Activated T-helper 1 cell treated with anti-CD3 and anti-CD28 coated beads, Interleukin-12 subunit alpha, Interleukin-12 subunit beta, Interleukin-2, Interleukin-4 antibody, amounts not matched to agents 30 ng/mL and 10 ng/mL and 1 ng/mL, durations not matched to agents 14 hours and 24 hours and 36 hours (primary cell): ENCODE measurements around the gene TBXAS1. TPM values are rescaled to one million over a fixed set of nuclear protein-coding genes. Genes with fewer than 3 reads are reported as not detected.

ENCODE experiments used
- DNase-seq: peaks from one replicate; pipeline ENCODE4 v3.0.0; 2021; ENCODE audit warnings: low spot score
- H3K27ac Mint-ChIP-seq: one replicate; pipeline ENCODE4 v1.8.0; 2021; ENCODE audit warnings: mild to moderate bottlenecking, mixed read lengths
- H3K27me3 Mint-ChIP-seq: one replicate; pipeline ENCODE4 v1.8.0; 2022; ENCODE audit warnings: mild to moderate bottlenecking, moderate library complexity, mixed read lengths; ENCODE audit not compliant: insufficient read depth
- H3K36me3 Mint-ChIP-seq: one replicate; pipeline ENCODE4 v1.8.0; 2021; ENCODE audit warnings: low read depth, mixed read lengths
- H3K4me1 Mint-ChIP-seq: one replicate; pipeline ENCODE4 v1.8.0; 2021; ENCODE audit warnings: low read depth, mixed read lengths
- H3K4me3 Mint-ChIP-seq: one replicate; pipeline ENCODE4 v1.8.0; 2021; ENCODE audit warnings: mild to moderate bottlenecking, moderate library complexity, mixed read lengths
- H3K9me3 Mint-ChIP-seq: one replicate; pipeline ENCODE4 v1.8.0; 2021; ENCODE audit warnings: mixed read lengths
- intact Hi-C: fragments of 100-400 bp; cut with micrococcal nuclease; formaldehyde crosslinking; loops from one replicate; pipeline ENCODE4 v1.15.1; 2024
- total RNA-seq: library from RNA; stranded (reverse); gene quantifications from 2 replicates; pipeline ENCODE4 v1.2.3, GENCODE V29; 2022

The TBXAS1 gene
- total RNA-seq, 1 donor from 2014 or later = 2.4 TPM

DNA sequence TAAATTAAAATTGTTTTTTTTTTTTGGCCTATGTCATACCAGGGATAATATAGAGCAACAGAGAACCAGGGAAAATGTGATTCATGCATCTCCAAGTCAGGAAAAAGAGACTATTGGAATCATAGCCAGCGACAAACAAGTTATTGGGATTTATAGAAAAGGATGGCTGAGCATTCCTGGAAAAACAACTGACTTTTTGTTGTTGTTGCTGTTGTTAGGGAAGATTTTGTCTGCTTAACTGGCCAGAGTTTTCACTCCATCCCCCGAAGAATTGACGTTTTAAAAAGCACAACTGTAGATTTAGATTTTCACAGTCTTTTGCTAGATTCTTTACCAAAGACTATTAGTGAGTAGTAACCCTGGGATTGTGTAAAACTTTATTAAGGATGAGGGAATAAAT is 112.4 kb downstream of the TBXAS1 start:
- H3K27ac Mint-ChIP-seq = no peak overlapping the region

DNA sequence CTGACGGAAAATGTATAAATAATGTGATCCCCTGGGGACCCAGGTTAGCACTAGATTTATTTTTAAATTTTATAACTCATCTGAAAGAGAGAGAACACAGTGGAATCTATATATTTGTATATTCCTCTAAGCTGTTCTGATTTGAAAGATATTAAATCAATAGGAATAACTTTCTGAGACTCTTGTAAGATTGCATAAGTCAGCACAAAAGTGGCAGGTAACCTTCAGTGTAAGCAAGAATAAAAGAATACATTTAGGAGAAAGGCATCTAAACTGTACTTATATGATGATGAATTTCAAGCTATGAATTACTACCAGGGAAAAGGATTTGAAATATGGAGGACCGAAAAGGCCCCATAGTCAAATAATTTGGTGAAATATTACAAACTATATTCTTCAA is 112.8 kb downstream of the TBXAS1 start:
- intact Hi-C loops = loop anchor here (1.0 kb wide), 1 partner anchor 26 kb away; no protein-coding TSS in a partner anchor

More for the DNA sequence above, 112.4 kb downstream of the TBXAS1 start:
- Mint-ChIP-seq H3K4me1 (peaks cover 26% of the 10 kb centered on the region), H3K4me3 (no peak overlapping the region), H3K9me3 (peaks cover 17% of the 10 kb centered on the region), H3K27me3 (peaks cover 7% of the 10 kb centered on the region), H3K36me3 (peaks cover 3% of the 10 kb centered on the region)
- DNase-seq = no peak
- intact Hi-C loops = no loop called here

DNA sequence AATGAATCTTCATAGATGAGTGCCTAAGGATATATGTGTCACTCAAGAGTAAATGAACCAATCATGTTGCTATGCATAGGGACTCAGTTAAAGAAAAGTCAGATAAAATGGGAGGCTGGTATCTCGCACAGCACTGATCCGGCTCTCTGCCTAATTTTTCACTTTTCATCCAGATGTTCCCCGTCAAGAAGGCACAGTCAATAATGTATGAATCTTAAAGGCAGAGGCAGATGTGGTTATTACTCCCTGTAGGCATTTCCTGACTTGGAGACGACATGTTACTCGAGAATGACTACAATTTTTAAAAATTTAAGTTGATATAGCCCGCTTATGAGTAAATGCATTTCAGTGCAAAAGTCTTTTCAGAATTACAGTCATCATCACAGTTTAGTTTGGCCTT is 113.6 kb downstream of the TBXAS1 start:
- H3K4me1 Mint-ChIP-seq = peaks cover 15% of the 10 kb centered on the region
- intact Hi-C loops = loop anchor here (1.0 kb wide), 1 partner anchor 26 kb away; no protein-coding TSS in a partner anchor
- no peak for DNase-seq
- H3K9me3 Mint-ChIP-seq = peaks cover 23% of the 10 kb centered on the region
- H3K36me3 Mint-ChIP-seq = peaks cover 7% of the 10 kb centered on the region
- H3K27me3 Mint-ChIP-seq = peaks cover 13% of the 10 kb centered on the region
- H3K4me3 Mint-ChIP-seq = no peak overlapping the region
- no peak overlapping the region for H3K27ac Mint-ChIP-seq

More for the DNA sequence above, 112.8 kb downstream of the TBXAS1 start:
- H3K27ac Mint-ChIP-seq = no peak overlapping the region
- H3K27me3 Mint-ChIP-seq = peaks cover 10% of the 10 kb centered on the region
- DNase-seq = no peak
- no peak overlapping the region for H3K4me3 Mint-ChIP-seq
- H3K4me1 Mint-ChIP-seq = peaks cover 23% of the 10 kb centered on the region
- H3K36me3 Mint-ChIP-seq = peaks cover 3% of the 10 kb centered on the region
- H3K9me3 Mint-ChIP-seq = peaks cover 19% of the 10 kb centered on the region

DNA sequence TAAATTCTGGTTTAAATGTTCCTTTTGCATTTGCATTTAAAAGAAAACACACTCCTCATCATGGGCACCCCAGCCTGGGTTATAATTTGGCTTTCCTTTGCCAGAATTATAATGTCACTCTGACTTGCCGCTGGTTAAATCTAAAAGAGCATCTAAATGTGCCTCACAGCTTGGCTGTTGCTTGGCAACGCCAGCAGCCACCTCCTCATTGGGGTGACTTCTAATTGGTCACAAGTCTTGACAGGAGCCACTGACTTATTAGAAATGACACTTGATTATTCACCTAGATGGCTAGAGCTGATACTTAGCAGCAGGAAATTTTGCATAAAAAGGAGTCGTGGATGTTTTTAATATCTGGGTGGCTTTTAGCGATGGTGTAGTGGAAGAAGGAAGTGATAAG is 114.3 kb downstream of the TBXAS1 start:
- no peak overlapping the region for H3K27ac Mint-ChIP-seq
- H3K4me1 Mint-ChIP-seq = peaks cover 14% of the 10 kb centered on the region
- intact Hi-C loops = no loop called here
- H3K9me3 Mint-ChIP-seq = peaks cover 23% of the 10 kb centered on the region
- no peak overlapping the region for H3K4me3 Mint-ChIP-seq
- peaks cover 7% of the 10 kb centered on the region for H3K36me3 Mint-ChIP-seq
- peaks cover 13% of the 10 kb centered on the region for H3K27me3 Mint-ChIP-seq
- DNase-seq = no peak

DNA sequence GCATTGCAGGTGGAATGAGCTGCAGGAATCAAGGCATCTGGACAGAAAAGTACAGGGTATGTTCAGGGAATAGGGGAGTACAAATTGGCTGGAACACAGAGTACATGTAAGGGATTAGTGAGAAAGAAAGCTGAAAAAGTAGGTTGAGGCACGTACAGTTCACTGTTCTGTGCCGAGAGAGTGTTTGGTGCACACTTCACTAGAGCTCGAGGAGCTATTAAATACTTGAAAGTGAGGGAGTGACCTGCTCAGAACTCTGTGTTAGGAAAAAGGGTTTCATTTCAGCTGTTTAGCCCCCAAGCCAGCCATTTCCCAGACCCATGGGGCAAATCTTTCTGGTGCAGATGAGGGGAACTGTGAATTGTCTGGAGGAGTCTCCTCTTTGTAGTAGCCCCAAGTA is 115.2 kb downstream of the TBXAS1 start:
- Mint-ChIP-seq H3K9me3 (peaks cover 23% of the 10 kb centered on the region), H3K4me1 (peaks cover 14% of the 10 kb centered on the region), H3K27ac (no peak overlapping the region), H3K4me3 (no peak overlapping the region), H3K36me3 (peaks cover 7% of the 10 kb centered on the region), H3K27me3 (peaks cover 15% of the 10 kb centered on the region)
- intact Hi-C loops = no loop called here
- DNase-seq = no peak

DNA sequence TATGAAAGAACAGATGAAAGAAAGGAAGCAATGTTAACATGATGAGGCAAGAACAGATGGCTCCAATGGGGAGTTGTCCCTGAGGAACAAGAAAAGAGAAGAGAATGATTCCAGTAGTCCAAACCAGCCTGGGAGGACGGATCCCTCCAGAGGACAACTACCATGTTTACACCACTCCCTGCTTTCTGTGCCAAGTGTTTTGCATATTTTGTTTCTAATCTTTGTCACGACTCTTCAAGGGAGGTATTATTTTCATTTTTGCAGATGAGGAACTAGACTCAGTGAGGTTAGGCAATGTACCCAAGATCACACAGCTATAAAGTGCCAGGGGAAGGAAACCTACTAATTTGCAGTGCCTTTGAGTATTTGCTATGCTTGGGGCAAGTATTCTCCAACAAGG is 117.5 kb downstream of the TBXAS1 start:
- Mint-ChIP-seq H3K4me1 (peaks cover 2% of the 10 kb centered on the region), H3K27me3 (peaks cover 12% of the 10 kb centered on the region), H3K27ac (no peak overlapping the region), H3K36me3 (peaks cover 7% of the 10 kb centered on the region), H3K4me3 (no peak overlapping the region), H3K9me3 (peaks cover 23% of the 10 kb centered on the region)
- DNase-seq = no peak
- intact Hi-C loops = no loop called here

DNA sequence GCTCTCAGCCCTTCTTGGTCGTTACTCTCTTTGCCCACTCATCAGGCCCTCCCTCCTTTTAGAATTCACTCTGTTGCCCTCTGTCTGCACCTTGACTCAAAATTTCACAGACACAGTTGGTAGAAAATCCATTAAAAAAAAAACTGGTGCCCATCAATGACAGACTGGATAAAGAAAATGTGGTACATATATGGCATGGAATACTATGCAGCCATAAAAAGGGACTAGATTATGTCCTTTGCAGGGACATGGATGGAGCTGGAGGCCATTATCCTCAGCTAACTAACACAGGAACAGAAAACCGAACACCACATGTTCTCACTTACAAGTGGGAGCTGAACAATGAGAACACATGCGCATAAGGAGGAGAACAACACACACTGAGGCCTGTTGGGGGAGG is 118.0 kb downstream of the TBXAS1 start:
- intact Hi-C loops = no loop called here
- H3K9me3 Mint-ChIP-seq = peaks cover 23% of the 10 kb centered on the region
- peaks cover 12% of the 10 kb centered on the region for H3K27me3 Mint-ChIP-seq
- H3K36me3 Mint-ChIP-seq = peaks cover 7% of the 10 kb centered on the region
- H3K27ac Mint-ChIP-seq = no peak overlapping the region
- H3K4me3 Mint-ChIP-seq = no peak overlapping the region
- H3K4me1 Mint-ChIP-seq = no peaks in the 10 kb centered on the region
- DNase-seq = no peak

DNA sequence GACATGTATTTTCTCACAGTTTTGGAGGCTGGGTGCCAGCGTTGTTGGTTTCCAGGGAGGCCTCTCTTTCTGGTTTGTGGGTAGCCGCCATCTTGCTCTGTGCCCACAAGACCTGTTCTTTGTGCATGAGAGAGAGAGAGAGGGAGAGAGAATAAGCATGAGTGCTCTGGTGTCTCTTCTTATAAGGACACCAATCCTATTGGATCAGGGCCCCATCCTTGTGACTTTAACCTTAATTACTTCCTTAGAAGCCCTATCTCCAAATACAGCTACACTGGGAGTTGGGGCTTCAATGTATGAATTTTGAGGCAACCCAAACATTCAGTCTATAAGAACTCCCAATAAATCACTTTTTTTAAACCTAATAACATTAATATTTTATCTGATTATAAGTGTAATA is 119.1 kb downstream of the TBXAS1 start:
- Mint-ChIP-seq H3K36me3 (peaks cover 7% of the 10 kb centered on the region), H3K4me1 (no peaks in the 10 kb centered on the region), H3K9me3 (peaks cover 23% of the 10 kb centered on the region), H3K4me3 (no peak overlapping the region), H3K27me3 (peaks cover 14% of the 10 kb centered on the region), H3K27ac (no peak overlapping the region)
- no peak for DNase-seq
- intact Hi-C loops = no loop called here

DNA sequence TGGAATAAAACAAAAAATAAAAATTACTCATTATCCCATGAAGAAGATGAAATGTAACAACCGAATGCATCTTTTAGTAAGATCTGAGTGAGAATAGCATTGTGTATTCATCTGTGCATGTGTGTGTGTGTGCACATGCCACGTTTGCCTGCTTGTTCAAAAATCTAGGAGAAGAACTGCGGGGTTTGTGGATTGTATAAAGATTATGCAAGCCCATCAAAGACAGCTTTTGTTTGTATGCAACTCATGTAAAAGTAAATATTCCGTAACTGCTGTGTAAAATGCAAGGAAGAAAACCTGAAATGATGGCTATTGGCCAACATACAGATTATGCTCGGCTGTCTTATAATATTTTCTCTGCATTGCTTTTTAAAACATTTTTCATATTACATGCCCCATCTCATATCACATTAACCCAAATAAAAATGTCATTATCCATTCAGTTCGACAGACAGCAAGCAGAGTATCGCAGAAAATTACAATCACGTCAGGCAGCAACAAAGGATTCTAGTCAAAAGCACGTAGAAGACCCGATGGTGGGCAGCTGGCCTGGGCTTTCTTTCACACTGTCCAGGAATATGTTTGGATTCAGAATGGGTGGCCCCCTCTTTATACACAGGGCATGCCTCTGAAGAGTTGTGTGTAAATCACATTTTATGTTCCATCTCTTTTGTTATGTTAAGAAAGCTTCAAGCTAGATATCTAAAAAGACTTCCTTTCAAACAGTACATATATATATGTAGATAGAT is 119.7 kb downstream of the TBXAS1 start:
- peaks cover 23% of the 10 kb centered on the region for H3K9me3 Mint-ChIP-seq
- peaks cover 7% of the 10 kb centered on the region for H3K36me3 Mint-ChIP-seq
- H3K27ac Mint-ChIP-seq = no peak overlapping the region
- no peaks in the 10 kb centered on the region for H3K4me1 Mint-ChIP-seq
- DNase-seq = no peak
- H3K4me3 Mint-ChIP-seq = no peak overlapping the region
- H3K27me3 Mint-ChIP-seq = peaks cover 17% of the 10 kb centered on the region
- intact Hi-C loops = no loop called here

DNA sequence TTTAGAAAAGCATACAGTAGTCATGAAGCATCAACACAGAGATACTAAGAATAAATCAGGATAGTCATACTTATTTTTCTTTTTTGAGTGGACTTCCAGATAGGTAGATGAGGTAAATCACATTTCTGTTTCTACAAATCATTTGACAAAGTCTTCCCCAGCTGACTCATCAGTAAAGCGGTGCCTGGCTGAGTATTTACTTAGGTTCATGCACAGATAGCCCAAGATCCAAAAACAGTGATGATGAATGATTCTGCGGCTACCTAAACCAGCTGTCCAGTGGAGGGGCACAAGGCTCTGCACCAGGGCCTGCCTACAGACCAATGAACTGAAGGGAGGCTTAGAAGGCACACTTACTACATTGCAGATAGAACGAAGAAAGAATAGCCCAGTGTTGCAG is 120.6 kb downstream of the TBXAS1 start:
- intact Hi-C loops = no loop called here
- H3K9me3 Mint-ChIP-seq = peaks cover 22% of the 10 kb centered on the region
- H3K4me1 Mint-ChIP-seq = no peaks in the 10 kb centered on the region
- H3K36me3 Mint-ChIP-seq = peaks cover 6% of the 10 kb centered on the region
- no peak for DNase-seq
- no peak overlapping the region for H3K4me3 Mint-ChIP-seq
- H3K27ac Mint-ChIP-seq = no peak overlapping the region
- H3K27me3 Mint-ChIP-seq = peaks cover 14% of the 10 kb centered on the region

DNA sequence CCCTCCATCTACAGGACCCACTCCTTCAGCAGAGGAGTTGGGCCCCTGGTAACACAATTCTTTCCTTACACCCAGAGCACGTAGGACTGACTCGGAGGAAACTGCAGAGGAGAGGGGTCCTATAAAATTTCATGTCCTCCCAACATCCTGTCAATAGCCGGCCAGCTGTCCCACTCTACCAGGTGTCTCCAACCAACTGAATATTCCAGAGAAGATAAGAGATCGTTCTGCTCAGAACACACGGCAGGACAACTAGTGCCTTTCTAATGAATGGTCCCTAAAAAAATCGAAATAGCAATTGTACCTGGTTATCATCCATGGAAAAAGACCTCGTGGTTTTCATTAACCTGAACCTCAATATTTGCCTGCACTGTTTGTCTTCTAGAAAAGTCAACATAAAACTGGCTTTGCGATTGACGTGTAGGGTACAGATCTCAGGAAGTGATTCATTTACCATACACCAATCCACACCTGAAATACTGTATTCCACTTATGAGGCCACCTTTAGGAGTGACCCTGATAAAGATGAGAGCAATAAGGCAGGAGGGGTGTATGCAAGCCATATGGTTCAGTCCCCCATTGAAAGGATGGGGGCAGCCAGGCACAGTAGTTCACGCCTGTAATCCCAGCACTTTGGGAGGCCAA is 121.9 kb downstream of the TBXAS1 start:
- Mint-ChIP-seq H3K36me3 (peaks cover 3% of the 10 kb centered on the region), H3K4me1 (no peaks in the 10 kb centered on the region), H3K27ac (no peak overlapping the region), H3K4me3 (no peak overlapping the region), H3K27me3 (peaks cover 14% of the 10 kb centered on the region), H3K9me3 (peaks cover 9% of the 10 kb centered on the region)
- DNase-seq = no peak
- intact Hi-C loops = no loop called here

DNA sequence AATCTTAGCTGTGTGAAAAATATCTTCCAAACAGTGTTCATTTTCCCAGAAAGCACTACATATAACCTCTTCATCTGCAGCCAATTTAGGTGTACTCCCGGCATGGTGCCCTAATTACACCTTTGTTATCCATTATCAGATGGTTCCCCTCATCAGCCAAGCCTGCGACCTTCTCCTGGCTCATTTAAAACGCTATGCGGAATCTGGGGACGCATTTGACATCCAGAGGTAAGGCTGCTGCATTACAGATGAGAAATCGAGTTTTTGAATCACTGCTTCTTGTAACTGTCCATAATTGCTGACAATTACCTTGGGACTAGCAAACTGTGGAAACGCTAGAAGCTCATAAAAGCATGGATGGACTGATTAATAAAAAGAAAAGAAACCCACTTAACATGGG is 124.2 kb downstream of the TBXAS1 start:
- Mint-ChIP-seq H3K9me3 (no peaks in the 10 kb centered on the region), H3K27me3 (peaks cover 8% of the 10 kb centered on the region), H3K4me3 (no peak overlapping the region), H3K4me1 (no peaks in the 10 kb centered on the region), H3K36me3 (no peaks in the 10 kb centered on the region), H3K27ac (no peak overlapping the region)
- no peak for DNase-seq
- intact Hi-C loops = no loop called here

DNA sequence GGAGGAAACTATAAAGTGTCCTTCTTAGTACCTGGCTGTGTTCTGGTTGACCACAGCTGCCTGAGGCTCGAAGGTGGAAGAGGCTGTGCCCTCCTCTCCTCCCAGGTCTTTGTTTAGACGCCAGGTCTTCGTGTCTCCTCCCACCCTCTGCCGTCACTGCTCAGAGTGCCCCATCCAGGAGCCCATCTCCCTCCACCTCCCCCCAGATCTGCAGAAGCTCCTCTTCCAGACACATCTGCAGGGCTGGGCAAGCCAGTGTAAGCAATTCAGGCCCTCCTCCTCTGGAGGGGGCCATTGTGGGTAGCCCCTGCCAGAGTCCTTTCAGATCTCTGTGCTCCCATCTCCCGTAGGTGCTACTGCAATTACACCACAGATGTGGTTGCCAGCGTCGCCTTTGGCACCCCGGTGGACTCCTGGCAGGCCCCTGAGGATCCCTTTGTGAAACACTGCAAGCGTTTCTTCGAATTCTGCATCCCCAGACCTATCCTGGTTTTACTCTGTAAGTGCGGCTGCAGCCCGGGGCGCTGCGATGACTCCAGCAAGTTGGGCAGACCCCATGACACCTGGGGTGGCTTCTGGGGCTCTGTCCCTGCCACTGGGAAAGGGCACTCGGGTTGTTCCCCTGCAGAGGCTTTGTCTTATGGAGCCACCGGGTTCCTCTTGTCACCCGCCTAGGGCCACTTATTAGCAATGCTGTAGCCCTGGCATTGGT is 126.2 kb downstream of the TBXAS1 start:
- intact Hi-C loops = no loop called here
- DNase-seq = no peak
- Mint-ChIP-seq H3K9me3 (no peaks in the 10 kb centered on the region), H3K27ac (no peak overlapping the region), H3K36me3 (no peaks in the 10 kb centered on the region), H3K4me3 (no peak overlapping the region), H3K27me3 (peaks cover 4% of the 10 kb centered on the region), H3K4me1 (no peaks in the 10 kb centered on the region)
